ENCODE measurements around the gene MIA.
"Not testable (repeated sequence)": the region's sequence is repeated elsewhere in the genome, so short reads cannot be mapped to it uniquely, and the experiment has no call there.

GRCh38 chr19:40818480-40819399 lies 43.4 kb downstream of the MIA start:
- not testable (repeated sequence) for TF ChIP-seq TBP (IDR thresholded peaks at IDR 0.05; ENCODE audit: low read depth, low read length); CBX8 (IDR thresholded peaks at IDR 0.05; ENCODE audit: borderline replicate concordance, low read depth, low read length); POLR2AphosphoS5 (IDR thresholded peaks at IDR 0.05; ENCODE audit: low read depth, low read length); CEBPB (IDR thresholded peaks at IDR 0.05; ENCODE audit: low read depth, low read length); SIX5 (IDR thresholded peaks at IDR 0.05; ENCODE audit: low read depth, low read length); SRF (IDR thresholded peaks at IDR 0.05; ENCODE audit: low read depth, low read length); SP1 (IDR thresholded peaks at IDR 0.05; ENCODE audit: low read depth, low read length); TEAD4 (IDR thresholded peaks at IDR 0.05; ENCODE audit: low read depth, low read length); POLR2A (IDR thresholded peaks at IDR 0.05; ENCODE audit: control extremely low read depth in 1 of 2, low read depth in 2 of 2, low read length in 2 of 2); EZH2 (IDR thresholded peaks at IDR 0.05; ENCODE audit: low read depth, low read length, severe bottlenecking); ATF3 (IDR thresholded peaks at IDR 0.05; ENCODE audit: insufficient read depth, low read depth, low read length)
- TF ChIP-seq CTCF (IDR thresholded peaks at IDR 0.05; ENCODE audit: control extremely low read depth in 1 of 3, insufficient read depth in 1 of 3, low read depth in 1 of 3, low read length in 3 of 3) = peak in 2 of 3 experiments; percentile 48 to 57; a peak in 3 of 4 replicates

Data from H1 (cell line).